Measurements from ENCODE around the gene GTF2H3. TPM values are rescaled to one million over a fixed set of nuclear protein-coding genes. Genes with fewer than 3 reads are reported as not detected.

Gene GTF2H3
- total and polyA plus RNA-seq, 10 of the 15 experiments (the other 5 are each of a cell fraction or from before 2014, with no cell fraction given), result 20.6 to 62.9 (median 34.7) TPM

DNA sequence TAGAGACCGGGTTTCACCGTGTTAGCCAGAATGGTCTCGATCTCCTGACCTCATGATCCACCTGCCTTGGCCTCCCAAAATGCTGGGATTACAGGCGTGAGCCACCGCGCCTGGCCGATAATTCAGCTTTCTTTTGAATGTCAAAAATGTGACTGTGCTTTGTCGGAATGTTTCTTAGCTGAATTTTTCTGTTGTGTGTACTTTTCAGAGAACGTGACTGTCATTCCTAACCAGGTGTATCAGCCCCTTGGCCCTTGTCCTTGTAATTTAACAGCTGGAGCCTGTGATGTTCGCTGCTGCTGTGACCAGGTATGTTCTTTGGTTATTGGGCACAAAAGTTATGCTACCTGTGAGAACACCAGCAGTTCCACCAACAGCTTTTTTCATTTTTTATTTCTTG, 45.4 kb downstream of the GTF2H3 start:
- ChIA-PET RAD21 (ENCODE audit: unreplicated experiment) (interaction anchor here (1.2 kb wide), 1 partner anchor 24 kb away, joined by 3 read pairs; no protein-coding TSS in a partner anchor), POLR2A (interaction anchor here (0.6 to 1.4 kb wide), 2 partner anchors 22 to 713 kb away, joined by 3 read pairs; partner anchors contain the start of gene ABCB9), SMC1A (ENCODE audit: uncharacterized antibody, unreplicated experiment) (interaction anchor here (1.2 to 1.3 kb wide), 2 partner anchors 8 to 36 kb away, joined by 3 read pairs; no protein-coding TSS in a partner anchor), CTCF (interaction anchor here (1.0 kb wide), 1 partner anchor 15 kb away, joined by 3 read pairs; no protein-coding TSS in a partner anchor)
- no peak overlapping the region for H3K4me2 ChIP-seq (ENCODE audit: control insufficient read depth, insufficient read depth)
- no peaks in the 10 kb centered on the region for H3K9me3 ChIP-seq (replicated peaks; ENCODE audit: control insufficient read depth, insufficient read depth, low read length)
- H3K27ac ChIP-seq (ENCODE audit: control insufficient read depth, insufficient read depth), result no peak overlapping the region
- no peak overlapping the region for H3K9ac ChIP-seq (ENCODE audit: control insufficient read depth, insufficient read depth, low read length)
- H3K4me1 ChIP-seq (ENCODE audit: control insufficient read depth, insufficient read depth, low read length), result peaks cover 13% of the 10 kb centered on the region
- FAIRE-seq (no peak), DNase-seq (ENCODE audit: low read depth, low spot score) (no peak), ATAC-seq (no peak)
- intact Hi-C loops (cut with micrococcal nuclease; ENCODE audit: unreplicated experiment), result no loop called here
- H2AFZ ChIP-seq (ENCODE audit: control insufficient read depth, low read depth, low read length), result no peak overlapping the region
- no peaks in the 10 kb centered on the region for H3K79me2 ChIP-seq (ENCODE audit: control insufficient read depth, insufficient read depth, low read length)
- no peaks in the 10 kb centered on the region for H4K20me1 ChIP-seq (ENCODE audit: control insufficient read depth, insufficient read depth)
- H3K36me3 ChIP-seq (ENCODE audit: control insufficient read depth in 2 of 2, insufficient read depth in 2 of 2, low read length in 1 of 2), result no peaks in the 10 kb centered on the region
- no TSS peak for BruUV-seq (replicated peaks)
- TF ChIP-seq TCF3 (IDR thresholded peaks at IDR 0.05; ENCODE audit: borderline replicate concordance, insufficient read depth, low read depth, low read length), result no peak
- TF ChIP-seq, protein P1, sequence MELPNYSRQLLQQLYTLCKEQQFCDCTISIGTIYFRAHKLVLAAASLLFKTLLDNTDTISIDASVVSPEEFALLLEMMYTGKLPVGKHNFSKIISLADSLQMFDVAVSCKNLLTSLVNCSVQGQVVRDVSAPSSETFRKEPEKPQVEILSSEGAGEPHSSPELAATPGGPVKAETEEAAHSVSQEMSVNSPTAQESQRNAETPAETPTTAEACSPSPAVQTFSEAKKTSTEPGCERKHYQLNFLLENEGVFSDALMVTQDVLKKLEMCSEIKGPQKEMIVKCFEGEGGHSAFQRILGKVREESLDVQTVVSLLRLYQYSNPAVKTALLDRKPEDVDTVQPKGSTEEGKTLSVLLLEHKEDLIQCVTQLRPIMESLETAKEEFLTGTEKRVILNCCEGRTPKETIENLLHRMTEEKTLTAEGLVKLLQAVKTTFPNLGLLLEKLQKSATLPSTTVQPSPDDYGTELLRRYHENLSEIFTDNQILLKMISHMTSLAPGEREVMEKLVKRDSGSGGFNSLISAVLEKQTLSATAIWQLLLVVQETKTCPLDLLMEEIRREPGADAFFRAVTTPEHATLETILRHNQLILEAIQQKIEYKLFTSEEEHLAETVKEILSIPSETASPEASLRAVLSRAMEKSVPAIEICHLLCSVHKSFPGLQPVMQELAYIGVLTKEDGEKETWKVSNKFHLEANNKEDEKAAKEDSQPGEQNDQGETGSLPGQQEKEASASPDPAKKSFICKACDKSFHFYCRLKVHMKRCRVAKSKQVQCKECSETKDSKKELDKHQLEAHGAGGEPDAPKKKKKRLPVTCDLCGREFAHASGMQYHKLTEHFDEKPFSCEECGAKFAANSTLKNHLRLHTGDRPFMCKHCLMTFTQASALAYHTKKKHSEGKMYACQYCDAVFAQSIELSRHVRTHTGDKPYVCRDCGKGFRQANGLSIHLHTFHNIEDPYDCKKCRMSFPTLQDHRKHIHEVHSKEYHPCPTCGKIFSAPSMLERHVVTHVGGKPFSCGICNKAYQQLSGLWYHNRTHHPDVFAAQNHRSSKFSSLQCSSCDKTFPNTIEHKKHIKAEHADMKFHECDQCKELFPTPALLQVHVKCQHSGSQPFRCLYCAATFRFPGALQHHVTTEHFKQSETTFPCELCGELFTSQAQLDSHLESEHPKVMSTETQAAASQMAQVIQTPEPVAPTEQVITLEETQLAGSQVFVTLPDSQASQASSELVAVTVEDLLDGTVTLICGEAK (IDR thresholded peaks at IDR 0.05; ENCODE audit: borderline replicate concordance), result no peak
- no peak for TF ChIP-seq RCOR1 (conservative IDR thresholded peaks at IDR 0.05; ENCODE audit: low read depth, low read length)
- TF ChIP-seq ZNF217 (IDR thresholded peaks at IDR 0.05), result no peak
- over 99% methylated on average over 10 of the region's 10 CpGs for WGBS (ENCODE audit: insufficient coverage, insufficient replicate concordance, low lambda C conversion rate, missing lambda C conversion rate)
- H3K27me3 ChIP-seq (replicated peaks in 1 of 2; ENCODE audit: control insufficient read depth in 2 of 2, insufficient read depth in 2 of 2, low read length in 1 of 2), result no peaks in the 10 kb centered on the region
- in situ Hi-C loops (cut with MboI), result no loop called here
- H3K4me3 ChIP-seq, result no peak overlapping the region
